OCI-LY1 (cell line): ENCODE results near the gene DENND6A.

Source experiments
- H2AFZ ChIP-seq: fragments of 200-600 bp; sonication (generic), shearing (Covaris generic); 2 replicates; pipeline ENCODE4 v1.6.0; 2014; ENCODE audit warnings: antibody characterized with exemption, mild to moderate bottlenecking, low read length
- H3F3A ChIP-seq: fragments of 200-600 bp; sonication (generic), shearing (Covaris generic); 2 replicates; pipeline ENCODE4 v1.6.0; 2014; ENCODE audit warnings: mild to moderate bottlenecking, antibody characterized with exemption, low read length, moderate library complexity; ENCODE audit not compliant: insufficient read depth
- H3K27ac ChIP-seq: fragments of 200-600 bp; sonication (generic); 2 replicates; pipeline ENCODE4 v1.5.1; 2014; ENCODE audit warnings: low read length, mixed run types, mild to moderate bottlenecking, low read depth; ENCODE audit not compliant: poor library complexity, severe bottlenecking
- H3K27me3 ChIP-seq: fragments of 200-600 bp; sonication (generic); 2 replicates; pipeline ENCODE4 v1.6.0; 2014; ENCODE audit warnings: antibody characterized with exemption, mild to moderate bottlenecking, low read length, moderate library complexity; ENCODE audit not compliant: insufficient read depth
- H3K36me3 ChIP-seq: fragments of 200-600 bp; sonication (generic); 2 replicates; pipeline ENCODE4 v1.6.1; 2014; ENCODE audit warnings: mild to moderate bottlenecking, antibody characterized with exemption, low read length, moderate library complexity, mixed read lengths; ENCODE audit not compliant: insufficient read depth
- H3K4me1 ChIP-seq: fragments of 200-600 bp; sonication (generic); 2 replicates; pipeline ENCODE4 v1.5.1; 2014; ENCODE audit warnings: mild to moderate bottlenecking, low read length, moderate library complexity; ENCODE audit not compliant: insufficient read depth, severe bottlenecking
- H3K4me2 ChIP-seq: fragments of 200-600 bp; sonication (generic), shearing (Covaris generic); 2 replicates; pipeline ENCODE4 v1.6.1; 2014; ENCODE audit warnings: low read length
- H3K4me3 ChIP-seq: fragments of 200-600 bp; sonication (generic); 2 replicates; pipeline ENCODE4 v1.5.1; 2014; ENCODE audit warnings: low read length, low read depth, mild to moderate bottlenecking, mixed read lengths; ENCODE audit not compliant: poor library complexity, severe bottlenecking
- H3K79me2 ChIP-seq: fragments of 200-600 bp; shearing (Covaris generic); 2 replicates; pipeline ENCODE4 v1.6.1; 2016; ENCODE audit warnings: mixed run types, low read length, mixed read lengths; ENCODE audit not compliant: insufficient read depth
- H3K9ac ChIP-seq: fragments of 200-600 bp; sonication (generic), shearing (Covaris generic); 2 replicates; pipeline ENCODE4 v1.6.1; 2014; ENCODE audit warnings: mild to moderate bottlenecking, low read length, mixed read lengths
- H3K9me2 ChIP-seq: fragments of 200-600 bp; sonication (generic), shearing (Covaris generic); 2 replicates; pipeline ENCODE4 v1.6.1; 2014; ENCODE audit warnings: low read depth, mild to moderate bottlenecking, low read length, mixed read lengths
- H3K9me3 ChIP-seq: fragments of 200-600 bp; shearing (Covaris generic); 2 replicates; pipeline ENCODE4 v1.6.1; 2014; ENCODE audit warnings: low read length, mixed read lengths
- H4K20me1 ChIP-seq: fragments of 200-600 bp; sonication (generic), shearing (Covaris generic); 2 replicates; pipeline ENCODE4 v1.6.0; 2016; ENCODE audit warnings: mild to moderate bottlenecking, low read length; ENCODE audit not compliant: insufficient read depth
- CTCF ChIP-seq: fragments of 200-600 bp; sonication (generic), shearing (Covaris generic); IDR thresholded peaks from 2 replicates; pipeline ENCODE4 v1.5.1; 2017; ENCODE audit warnings: mild to moderate bottlenecking, antibody characterized with exemption, low read length, moderate library complexity, mixed read lengths
- EZH2 ChIP-seq: fragments of 200-600 bp; sonication (generic), shearing (Covaris generic); IDR thresholded peaks from 2 replicates; pipeline ENCODE4 v1.8.0; 2017; ENCODE audit warnings: borderline replicate concordance, mixed run types, mild to moderate bottlenecking, antibody characterized with exemption, low read length, moderate library complexity, mixed read lengths

Gene DENND6A

GRCh38 chr3:57647292-57647940 is 45.5 kb downstream of the DENND6A start:
- Histone ChIP-seq H3K27ac (no peak overlapping the region), H3K4me1 (no peaks in the 10 kb centered on the region), H4K20me1 (no peaks in the 10 kb centered on the region)

GRCh38 chr3:57646723-57647122 is 46.2 kb downstream of the DENND6A start:
- no peaks in the 10 kb centered on the region for H3K4me1 ChIP-seq
- 0 out of 2 replicates have a peak, but pooled peaks cover 3% of the 10 kb centered on the region for H3F3A ChIP-seq
- H3K27me3 ChIP-seq, result no peaks in the 10 kb centered on the region
- no peak overlapping the region for H3K4me3 ChIP-seq
- H3K4me2 ChIP-seq, result no peak overlapping the region
- H3K79me2 ChIP-seq, result no peaks in the 10 kb centered on the region
- no peak overlapping the region for H2AFZ ChIP-seq
- H3K36me3 ChIP-seq, result peaks cover 54% of the 10 kb centered on the region
- H3K9me3 ChIP-seq, result peaks cover 4% of the 10 kb centered on the region; the same call in 1 of the 2 replicates
- TF ChIP-seq CTCF (peak; percentile 28; the same call in 1 of the 2 replicates), EZH2 (no peak)
- no peaks in the 10 kb centered on the region for H4K20me1 ChIP-seq
- no peak overlapping the region for H3K9ac ChIP-seq
- no peak overlapping the region for H3K27ac ChIP-seq
- H3K9me2 ChIP-seq, result no peaks in the 10 kb centered on the region

More at GRCh38 chr3:57647292-57647940, 45.5 kb downstream of the DENND6A start:
- H3K4me3 ChIP-seq, result no peak overlapping the region
- H3K27me3 ChIP-seq, result no peaks in the 10 kb centered on the region
- H3K9me2 ChIP-seq, result no peaks in the 10 kb centered on the region
- no peak overlapping the region for H2AFZ ChIP-seq
- H3K4me2 ChIP-seq, result no peak overlapping the region
- TF ChIP-seq EZH2, result no peak
- TF ChIP-seq CTCF, result no peak
- no peak overlapping the region for H3K9ac ChIP-seq
- H3K9me3 ChIP-seq, result peaks cover 4% of the 10 kb centered on the region; the same call in 1 of the 2 replicates
- H3K36me3 ChIP-seq, result peaks cover 52% of the 10 kb centered on the region
- H3K79me2 ChIP-seq, result no peaks in the 10 kb centered on the region
- 0 out of 2 replicates have a peak, but pooled peaks cover 3% of the 10 kb centered on the region for H3F3A ChIP-seq

GRCh38 chr3:57644740-57645139 is 48.1 kb downstream of the DENND6A start:
- peaks cover 57% of the 10 kb centered on the region for H3K36me3 ChIP-seq

More at GRCh38 chr3:57644740-57645139, 48.1 kb downstream of the DENND6A start:
- 0 out of 2 replicates have a peak, but pooled peaks cover 3% of the 10 kb centered on the region for H3F3A ChIP-seq
- H3K4me1 ChIP-seq, result no peaks in the 10 kb centered on the region
- no peak overlapping the region for H3K9ac ChIP-seq
- no peaks in the 10 kb centered on the region for H3K9me2 ChIP-seq
- H3K4me3 ChIP-seq, result no peak overlapping the region
- H4K20me1 ChIP-seq, result no peaks in the 10 kb centered on the region
- no peak overlapping the region for H3K27ac ChIP-seq
- no peak overlapping the region for H2AFZ ChIP-seq
- H3K27me3 ChIP-seq, result no peaks in the 10 kb centered on the region
- no peaks in the 10 kb centered on the region for H3K79me2 ChIP-seq
- H3K9me3 ChIP-seq, result peaks cover 4% of the 10 kb centered on the region; the same call in 1 of the 2 replicates
- TF ChIP-seq CTCF, result no peak
- TF ChIP-seq EZH2, result no peak
- no peak overlapping the region for H3K4me2 ChIP-seq
